ENCODE results near the gene ZNF524.
"Not testable (repeated sequence)": the region's sequence is repeated elsewhere in the genome, so short reads cannot be mapped to it uniquely, and the experiment has no call there.

ZNF524 gene

DNA sequence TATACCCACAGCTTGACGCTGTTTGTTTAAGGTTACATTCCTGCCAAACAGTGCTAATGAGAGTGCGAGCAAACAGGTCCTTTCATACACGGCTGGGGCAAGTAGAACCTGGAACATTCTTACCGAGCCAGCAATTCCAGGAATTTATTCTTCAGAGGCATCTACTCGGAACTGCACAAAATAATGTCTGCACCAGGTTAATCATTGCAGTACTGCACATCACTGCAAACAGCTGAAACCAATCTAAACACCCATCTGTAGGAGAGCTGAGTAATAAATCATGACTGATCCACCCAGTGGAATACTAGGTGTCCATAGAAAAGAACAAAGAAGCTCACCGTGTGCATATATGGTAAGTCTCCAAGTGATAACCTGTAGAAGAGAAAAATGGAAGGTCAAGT, 18.3 kb upstream of the ZNF524 start:
- no peak for DNase-seq

DNA sequence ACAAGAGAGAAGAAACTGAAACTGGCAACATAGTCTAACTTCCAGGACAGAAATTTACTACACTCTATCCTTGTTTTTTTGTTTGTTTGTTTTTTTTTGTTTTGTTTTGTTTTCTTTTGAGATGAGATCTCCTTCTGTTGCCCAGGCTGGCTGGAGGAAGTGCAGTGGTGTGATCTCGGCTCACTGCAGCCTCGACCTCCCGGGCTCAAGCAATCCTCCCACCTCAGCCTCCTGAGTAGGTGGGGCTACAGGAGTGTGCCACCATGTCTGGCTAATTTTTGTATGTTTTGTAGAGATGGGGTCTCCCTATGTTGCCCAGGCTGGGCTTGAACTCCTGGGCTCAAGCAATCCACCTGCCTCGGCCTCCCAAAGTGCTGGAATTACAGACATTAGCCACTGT, 17.8 kb upstream of the ZNF524 start:
- not testable (repeated sequence) for DNase-seq

DNA sequence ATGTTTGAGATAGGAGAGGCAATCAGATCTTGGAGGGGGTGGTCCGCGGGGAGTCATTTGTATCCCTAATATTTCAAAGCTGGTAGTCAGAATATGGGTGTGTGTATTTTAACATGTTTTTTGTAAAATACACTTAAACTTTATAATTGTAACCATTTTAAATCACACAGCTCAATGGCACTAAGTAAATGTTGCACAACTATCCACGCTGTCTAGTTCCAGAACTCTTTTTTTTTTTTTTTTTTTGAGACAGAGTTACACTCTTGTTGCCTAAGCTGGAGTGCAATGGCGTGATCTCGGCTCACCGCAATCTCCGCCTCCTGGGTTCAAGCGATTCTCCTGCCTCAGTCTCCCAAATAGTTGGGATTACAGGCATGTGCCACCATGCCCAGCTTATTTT, 16.2 kb upstream of the ZNF524 start:
- not testable (repeated sequence) for DNase-seq

DNA sequence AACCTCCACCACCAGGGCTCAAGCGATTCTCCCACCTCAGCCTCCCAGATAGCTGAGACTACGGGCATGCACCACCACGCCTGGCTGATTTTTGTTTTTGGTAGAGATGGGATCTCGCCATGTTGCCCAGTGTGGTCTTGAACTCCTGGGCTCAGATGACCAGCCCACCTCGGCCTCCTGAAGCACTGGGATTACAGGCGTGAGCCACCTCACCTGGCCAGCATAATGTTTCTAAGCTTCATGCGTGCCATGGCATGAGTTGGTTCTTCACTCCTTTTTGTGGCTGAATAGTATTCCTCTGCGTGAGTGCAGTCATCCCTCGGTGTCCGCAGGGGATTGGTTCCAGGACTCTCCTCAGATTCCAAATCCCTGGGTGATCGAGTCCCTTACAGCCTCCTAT, 15.2 kb upstream of the ZNF524 start:
- DNase-seq: no peak

DNA sequence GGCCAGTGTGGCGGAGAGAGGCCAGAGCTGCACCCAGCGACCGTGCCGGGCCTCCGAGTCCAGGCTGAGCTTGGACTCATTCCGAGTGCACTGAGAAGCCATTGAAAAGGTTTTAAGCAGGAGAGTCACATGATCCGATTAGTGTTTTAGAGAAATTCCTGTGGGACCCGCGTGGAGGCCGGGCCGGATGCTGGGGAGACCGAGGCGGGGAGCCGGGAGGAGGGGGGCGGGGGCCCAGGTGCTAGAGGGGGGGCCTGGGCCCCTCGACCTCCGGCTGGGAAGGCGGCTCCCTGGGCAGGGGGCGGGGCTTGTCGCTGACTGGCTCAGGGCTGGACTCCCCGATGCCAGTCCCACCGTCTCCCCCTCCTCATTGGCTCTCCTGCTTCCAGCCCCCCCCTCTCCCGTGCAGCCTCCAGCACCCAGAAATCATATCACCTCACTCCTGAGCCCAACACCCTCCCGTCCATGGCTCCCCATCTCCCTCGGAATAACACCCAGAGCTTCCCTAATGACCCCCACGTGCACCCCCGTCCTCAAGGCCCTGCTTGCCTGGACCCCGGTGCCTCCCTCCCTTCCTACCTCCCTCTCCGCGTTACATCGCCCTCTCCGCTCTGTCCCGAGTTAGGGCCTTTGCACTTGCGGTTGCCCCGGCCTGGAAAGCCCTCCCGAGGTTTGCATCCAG, 14.3 kb upstream of the ZNF524 start:
- no peak for DNase-seq

DNA sequence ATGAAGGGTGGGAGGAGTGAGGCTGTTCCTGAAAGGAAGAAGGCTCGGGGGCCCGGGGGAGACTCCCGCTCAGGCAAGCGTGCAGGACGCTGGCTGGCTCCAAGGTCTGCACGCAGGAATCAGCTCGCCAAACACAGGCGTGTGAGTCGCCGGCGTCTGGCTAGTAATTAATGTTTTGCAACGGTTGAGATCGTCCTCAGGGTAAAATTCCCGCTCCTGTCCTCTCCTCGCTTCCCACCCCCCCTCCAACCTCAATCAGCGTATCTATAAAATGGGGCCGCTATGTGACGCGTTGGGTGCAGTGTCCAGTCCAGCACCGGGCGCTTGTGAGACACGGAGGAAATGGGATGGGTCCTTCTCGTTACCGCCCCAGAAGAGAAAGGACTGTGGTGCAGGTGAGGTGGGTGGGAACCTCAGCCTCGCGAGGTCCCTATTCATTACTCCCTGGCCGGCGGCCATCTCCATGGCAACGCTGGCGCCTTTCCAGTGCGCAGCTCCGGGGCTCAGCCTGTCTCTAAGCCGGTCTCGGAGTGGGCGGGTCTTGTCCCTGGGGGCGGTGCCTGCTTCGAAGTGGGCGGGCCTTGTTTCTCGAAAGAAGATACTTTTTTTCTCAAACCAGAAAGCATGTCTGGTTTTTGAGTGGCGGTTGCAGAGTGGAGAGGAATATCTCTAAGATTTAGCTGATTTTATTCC, 13.0 kb upstream of the ZNF524 start:
- peak; percentile 81 for DNase-seq

DNA sequence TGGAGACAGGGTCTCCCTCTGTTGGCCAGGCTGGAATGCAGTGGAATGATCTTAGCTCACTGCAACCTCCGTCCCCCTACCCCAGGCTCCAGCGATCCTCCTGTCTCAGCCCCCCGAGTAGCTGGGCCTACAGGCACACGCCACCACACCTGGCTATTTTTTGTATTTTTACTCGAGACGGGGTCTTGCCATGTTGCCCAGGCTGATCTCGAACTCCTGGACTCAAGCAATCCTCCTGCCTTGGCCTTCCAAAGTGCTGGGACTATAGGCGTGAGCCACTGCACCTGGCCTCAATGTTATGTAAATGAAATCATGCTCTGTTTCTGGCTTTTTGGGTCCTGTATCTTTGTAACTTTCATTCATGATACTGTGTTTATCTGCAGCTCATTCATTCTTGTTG, 11.3 kb upstream of the ZNF524 start:
- no peak for DNase-seq

DNA sequence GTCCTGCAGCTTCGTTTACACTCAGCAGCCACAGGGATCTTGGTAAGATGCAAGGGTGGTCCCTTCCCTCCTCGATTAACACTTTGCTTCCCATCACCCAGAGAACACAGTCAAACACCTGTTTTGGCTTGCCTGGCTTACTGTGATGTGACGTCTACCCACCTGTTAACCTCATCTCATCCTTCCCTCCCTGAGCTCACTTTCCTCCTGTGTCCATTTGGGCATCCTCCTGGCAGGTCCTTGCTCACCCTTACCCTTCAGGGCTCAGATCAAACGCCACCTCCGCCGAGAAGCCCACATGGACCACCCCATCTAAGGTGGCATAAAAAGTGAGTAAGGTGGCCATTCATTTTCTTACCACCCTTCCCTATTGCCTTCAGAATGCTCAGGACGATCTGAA, 10.0 kb upstream of the ZNF524 start:
- DNase-seq: no peak

DNA sequence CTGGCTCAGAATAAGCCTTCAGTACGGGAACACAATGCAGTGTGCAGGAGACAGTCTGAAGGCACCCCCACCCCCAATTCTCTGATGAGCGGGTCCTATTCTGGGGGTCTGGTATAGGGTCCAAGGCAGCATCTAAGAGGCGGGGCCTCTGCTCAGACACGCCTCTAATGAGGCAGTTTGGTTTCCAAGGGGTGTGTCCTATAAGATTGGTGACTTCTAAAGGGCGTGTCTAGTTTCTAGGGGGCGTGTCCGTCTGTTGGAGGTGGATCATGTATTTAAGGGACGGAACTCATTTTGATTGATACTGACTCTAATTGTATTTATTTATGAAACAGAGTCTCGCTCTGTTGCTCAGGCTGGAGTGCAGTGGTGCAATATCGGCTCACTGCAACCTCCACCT, 9.5 kb upstream of the ZNF524 start:
- DNase-seq: no peak

DNA sequence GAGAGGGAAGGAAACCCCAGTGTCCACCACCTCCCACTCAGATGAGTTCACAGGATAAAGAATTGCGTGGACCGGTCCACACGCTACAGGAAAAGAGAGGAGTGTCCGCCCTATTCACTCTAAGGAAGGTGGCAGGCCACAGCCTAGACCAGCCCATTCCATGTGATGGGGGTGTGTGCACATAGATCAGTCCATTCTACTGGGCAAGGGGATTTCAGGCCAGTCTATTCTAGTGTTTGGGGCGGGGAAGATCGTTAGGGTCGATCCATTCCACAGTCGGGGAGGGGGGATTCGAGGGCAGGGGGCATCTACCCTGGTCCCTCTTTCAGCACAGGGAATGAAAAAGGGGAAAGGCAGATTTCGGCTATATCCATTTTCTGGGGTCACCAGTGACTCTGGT, 8.5 kb upstream of the ZNF524 start:
- no peak for DNase-seq

DNA sequence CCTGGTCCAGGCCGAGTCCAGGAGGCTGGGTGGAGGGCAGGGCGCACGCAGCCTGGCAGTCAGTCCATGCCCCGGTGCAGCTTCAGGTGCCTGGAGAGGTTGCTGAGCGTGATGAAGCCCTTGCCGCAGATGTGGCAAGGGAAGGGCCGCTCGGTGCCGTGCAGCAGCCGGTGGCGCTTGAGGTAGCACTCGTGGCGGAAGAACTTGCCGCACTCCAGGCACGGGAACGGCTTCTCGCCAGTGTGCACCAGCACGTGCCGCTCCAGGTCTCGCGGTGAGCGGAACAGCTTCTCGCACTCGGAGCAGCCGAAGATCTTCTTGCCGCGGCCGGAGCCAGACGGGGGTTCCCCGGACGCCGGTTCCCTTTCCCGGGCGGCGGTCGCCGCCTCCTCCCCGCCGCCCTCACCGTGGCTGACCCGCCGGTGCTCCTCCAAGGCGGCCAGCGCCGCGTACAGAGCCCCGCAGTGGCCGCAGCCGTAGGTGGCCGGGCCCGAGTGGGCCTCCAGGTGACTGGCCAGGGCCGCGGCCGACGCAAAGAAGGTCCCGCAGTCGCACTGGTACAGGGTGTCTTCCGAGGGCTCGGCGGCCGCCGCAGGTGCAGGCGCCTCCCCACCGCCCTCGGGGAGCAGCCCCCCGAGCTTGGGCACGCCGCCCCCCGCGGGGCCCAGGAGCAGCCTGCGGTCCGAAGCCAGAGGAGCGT, 7.5 kb upstream of the ZNF524 start:
- DNase-seq: no peak

DNA sequence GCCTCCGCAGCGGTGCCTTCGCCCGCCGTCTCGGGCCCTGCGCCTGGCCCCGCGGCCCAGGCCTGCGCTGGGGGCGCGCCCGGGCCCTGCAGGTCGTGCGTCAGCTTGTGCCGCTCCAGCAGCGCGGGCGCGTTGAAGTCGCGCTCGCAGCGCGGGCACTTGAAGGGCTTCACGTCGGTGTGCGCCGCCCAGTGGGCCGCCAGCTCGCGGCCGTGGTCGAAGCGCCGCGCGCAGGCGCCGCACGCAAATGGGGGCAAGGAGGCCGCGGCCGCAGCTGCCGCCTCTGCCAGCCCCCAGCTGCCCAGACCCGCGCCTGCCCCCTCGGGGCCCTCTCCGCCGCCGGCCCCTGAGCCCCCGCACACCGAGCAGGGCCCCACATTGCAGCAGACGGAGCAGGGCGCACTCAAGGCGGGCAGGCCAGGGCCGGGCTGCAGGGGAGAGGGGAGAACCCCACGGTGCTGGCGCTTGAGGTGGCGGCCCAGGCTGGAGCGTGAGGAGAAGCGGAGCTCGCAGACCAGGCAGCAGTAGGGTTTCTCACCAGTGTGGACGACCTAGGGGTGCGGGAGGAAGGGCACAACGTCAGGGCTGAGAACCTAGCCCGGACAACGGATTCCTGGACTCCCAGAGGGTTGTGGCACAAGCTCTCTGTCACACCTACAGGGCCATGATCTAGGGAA, 6.9 kb upstream of the ZNF524 start:
- DNase-seq: no peak

DNA sequence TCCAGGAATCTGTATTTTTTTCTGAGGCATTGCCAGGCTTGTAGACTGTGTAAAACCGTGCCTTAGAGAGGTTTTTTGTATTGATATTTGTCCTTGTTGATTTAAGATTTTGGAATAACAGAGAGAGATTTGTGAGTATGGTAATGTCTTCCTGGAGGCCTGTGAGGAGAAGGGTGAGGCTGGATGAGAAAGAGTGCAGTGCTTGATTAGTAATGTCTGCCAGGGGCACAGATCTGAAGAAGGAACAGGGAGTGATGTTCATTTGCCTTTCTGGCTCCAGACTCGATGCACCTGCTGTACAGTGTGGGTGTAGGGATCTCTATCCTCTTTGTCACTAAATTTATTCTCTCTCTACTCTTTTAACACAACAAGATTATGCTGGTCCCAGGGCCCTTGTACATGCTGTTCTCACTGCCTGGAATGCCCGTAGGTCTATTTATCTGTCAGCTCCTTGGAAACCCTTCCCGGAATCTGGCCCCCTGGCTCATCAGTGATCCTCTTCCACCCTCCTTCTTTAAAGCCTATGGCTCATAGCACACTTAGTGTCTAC, 5.0 kb upstream of the ZNF524 start:
- no peak for DNase-seq

DNA sequence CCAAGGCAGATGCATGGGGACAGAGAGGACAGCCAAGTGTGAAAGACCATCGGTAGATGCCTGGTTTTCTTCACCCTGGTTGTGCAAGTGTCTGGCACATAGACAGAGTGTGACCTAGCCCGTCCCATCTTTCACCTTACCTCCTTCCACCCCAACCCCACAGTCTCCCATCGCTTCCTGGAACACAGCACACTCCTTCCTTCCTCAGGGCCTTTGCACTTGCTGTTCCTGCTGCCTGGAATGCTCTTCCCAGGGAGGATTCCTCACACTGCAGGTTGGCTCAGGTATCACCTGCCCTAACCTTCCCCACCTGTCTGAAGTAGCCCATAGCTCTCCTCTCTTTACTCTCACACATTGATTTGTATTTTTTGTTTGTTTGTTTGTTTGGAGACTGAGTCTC, 3.8 kb upstream of the ZNF524 start:
- no peak for DNase-seq

DNA sequence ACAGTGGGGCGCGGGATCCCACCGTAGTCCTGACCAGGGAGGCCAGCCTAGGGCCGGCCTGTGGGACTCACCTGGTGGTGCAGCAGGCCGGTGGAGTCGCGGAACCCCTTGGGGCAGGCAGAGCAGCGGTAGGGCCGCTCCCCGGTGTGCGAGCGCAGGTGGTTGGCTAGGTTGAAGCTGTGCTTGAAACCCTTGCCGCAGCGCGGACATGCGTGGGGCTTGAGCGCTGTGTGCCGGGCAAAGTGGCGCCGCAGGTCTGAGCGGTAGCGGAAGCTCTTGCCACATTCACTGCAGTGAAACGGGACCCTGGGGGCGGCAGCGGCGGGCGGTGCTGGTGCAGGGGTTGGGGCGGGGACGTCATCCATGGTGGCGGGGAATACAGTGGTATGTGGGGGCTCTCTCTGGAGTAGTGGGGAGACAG, 2.6 kb upstream of the ZNF524 start:
- no peak for DNase-seq

DNA sequence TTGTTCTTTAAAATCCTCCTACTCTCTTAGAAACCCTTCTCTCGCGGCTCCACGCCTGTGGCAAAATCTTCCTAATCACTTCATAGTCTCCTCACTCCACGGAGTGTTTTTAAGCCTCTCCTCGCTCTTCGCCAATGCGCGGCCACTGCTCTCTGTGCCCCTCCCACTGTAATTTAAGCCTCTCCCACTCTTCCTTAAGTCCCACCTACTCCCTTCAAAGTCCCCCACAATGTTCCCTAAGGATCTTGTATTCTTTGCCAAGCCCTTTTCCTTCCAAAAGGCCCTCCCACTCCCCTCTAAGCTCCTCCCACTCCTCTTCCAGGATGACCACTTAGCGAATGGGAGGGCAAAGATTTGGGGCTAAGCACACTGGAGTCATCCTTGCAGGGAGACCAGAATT, 2.1 kb upstream of the ZNF524 start:
- no peak for DNase-seq

DNA sequence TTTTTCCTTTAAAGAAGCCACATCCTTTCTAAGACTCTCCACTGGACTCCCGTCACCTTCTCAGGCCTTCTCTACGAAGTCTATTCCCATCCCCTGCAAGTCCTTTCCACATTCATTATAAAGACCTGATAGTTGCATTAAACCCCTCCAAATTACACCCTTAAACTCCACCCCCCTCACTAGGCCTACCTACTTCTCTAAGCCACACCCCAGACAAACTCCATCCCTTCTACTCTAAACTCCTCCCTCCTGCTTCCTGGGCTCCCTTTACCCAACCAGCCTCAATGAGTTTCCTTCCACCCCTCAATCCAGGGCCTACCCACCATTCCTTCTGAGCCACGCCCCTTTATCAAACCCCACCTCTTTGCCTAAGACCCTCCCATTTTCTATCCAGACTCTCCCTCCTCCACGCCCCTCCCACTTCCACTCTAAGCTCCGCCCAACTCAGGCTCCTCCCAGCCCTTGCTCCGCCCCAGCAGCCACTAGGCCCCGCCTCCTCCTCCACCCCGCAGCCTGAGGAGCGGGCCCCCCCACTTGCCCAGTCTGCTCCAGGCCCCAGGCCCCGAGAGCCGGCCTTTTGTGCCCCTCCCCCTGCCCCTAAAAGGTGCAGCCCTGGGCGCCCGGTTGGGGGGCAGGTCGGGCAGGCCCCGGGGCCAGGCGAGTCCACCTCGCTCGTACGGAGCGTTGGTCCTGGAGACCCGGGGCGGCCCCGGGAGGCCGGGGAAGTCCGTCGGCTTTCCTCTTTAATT, 1.2 kb upstream of the ZNF524 start:
- DNase-seq: peak; percentile 74

DNA sequence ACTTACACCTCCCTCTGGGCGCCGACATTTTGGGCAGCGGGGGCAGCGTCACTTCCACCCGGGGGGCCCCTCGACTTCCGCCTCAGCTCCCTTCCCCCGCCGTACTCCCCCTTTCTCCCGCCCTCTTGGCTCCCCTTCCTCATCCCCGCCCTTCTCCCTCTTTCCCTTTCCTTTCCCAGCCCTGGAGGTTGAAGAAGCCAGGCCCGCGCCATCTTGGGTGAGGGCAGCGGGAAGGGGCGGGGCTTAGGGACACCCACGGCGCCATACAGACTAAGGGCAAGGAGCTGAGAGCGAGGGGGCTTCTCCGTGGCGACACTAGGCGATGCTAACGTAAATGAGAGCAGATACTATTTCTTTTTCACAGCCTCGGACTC, 633 bp upstream of the ZNF524 start, which contains the start of gene FIZ1:
Gene FIZ1, minus strand, starts transcription at position 50 of the 374 bp plus-strand sequence. CDS start 1,652 bp downstream, outside the sequence.
- DNase-seq: peak; percentile 74

DNA sequence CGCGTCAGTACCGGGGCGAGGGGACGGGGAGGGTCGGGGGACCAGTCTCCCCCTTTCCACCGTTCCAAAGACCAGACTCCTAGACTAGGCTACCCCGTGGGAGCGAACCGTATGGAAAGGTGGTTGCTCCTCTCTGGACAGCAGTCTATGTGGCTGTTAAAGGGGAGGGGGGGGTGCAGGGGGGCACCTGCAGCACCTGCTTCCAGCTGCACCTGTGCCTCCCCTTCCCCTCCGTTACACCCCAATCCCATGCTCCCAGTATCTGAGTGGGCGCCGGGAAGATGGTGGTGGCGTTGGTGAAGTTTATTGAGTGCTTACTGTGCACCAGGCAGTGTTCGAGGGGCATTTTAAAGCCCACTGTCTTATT, 557 bp downstream of the ZNF524 start:
- DNase-seq: no peak

DNA sequence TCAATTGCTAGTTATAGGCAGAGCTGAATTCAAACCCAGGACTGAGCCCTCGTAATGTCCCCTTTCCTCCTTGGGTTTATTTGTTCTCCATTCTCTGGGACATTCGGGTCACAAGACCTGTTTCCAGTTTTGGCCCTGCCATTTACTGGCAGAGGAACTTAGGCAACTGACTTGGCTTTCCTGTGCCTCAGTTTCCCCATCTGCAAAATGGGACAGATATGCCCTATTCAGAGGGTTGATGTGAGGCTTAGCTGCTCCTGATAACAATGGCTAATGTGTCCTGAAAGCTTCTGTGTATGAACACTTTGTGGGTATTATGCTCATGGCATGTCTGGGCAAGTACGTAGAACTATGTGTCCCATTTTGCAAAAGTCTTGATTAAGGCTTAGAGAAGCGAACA, 996 bp downstream of the ZNF524 start:
- DNase-seq: no peak

DNA sequence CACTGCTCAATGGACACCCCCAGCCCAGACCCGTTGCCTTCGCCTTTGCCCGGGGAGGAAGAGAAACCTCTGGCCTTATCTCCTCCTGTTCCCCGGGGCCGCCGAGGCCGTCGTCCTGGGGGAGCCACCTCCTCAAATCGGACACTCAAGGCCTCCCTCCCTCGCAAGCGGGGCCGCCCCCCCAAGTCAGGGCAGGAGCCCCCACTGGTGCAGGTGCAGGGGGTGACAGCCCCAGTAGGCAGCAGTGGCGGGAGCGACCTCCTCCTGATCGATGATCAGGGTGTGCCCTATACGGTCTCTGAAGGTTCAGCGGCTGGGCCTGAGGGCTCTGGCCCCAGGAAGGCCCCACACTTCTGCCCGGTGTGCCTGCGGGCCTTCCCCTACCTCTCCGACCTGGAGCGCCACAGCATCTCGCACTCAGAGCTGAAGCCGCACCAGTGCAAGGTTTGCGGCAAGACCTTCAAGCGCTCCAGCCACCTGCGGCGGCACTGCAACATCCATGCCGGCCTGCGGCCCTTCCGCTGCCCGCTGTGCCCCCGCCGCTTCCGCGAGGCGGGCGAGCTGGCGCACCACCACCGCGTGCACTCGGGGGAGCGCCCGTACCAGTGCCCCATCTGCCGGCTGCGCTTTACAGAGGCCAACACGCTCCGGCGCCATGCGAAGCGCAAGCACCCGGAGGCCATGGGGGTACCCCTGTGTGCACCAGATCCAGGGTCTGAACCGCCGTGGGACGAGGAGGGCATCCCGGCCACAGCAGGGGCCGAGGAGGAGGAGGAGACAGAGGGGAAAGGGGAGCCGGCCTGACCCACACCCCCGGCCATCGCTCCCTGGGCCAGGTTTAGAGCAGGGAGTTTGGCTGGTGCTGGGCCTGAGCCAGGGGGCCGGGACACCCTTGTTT, 2.3 kb downstream of the ZNF524 start:
- DNase-seq: no peak
